H1 (cell line): ENCODE measurements around the gene SLC26A9.

Experiments used
- BCL11A ChIP-seq, 2 experiments: IDR thresholded peaks; one replicate each; pipeline ENCODE4 v1.6.1; 2011; ENCODE audit warnings: low read depth in 2 of 2, low read length in 2 of 2, mild to moderate bottlenecking in 2 of 2
- CHD1 ChIP-seq: IDR thresholded peaks from 2 replicates; pipeline ENCODE4 v1.6.1; 2012; ENCODE audit warnings: low read depth, low read length, improper control_type of control experiment
- EP300 ChIP-seq, 2 experiments: IDR thresholded peaks; 1 replicate in 1 of 2; 2 replicates in 1 of 2; pipeline ENCODE4 v1.6.1; 2011 to 2012; ENCODE audit warnings: low read depth in 2 of 2, low read length in 2 of 2, mild to moderate bottlenecking in 2 of 2, borderline replicate concordance in 1 of 2, inconsistent platforms in 1 of 2, moderate library complexity in 1 of 2
- GABPA ChIP-seq: IDR thresholded peaks from 2 replicates; pipeline ENCODE4 v1.6.1; 2011; ENCODE audit warnings: mild to moderate bottlenecking, low read length, moderate library complexity, borderline replicate concordance; ENCODE audit not compliant: insufficient read depth
- POLR2A ChIP-seq, 2 experiments: IDR thresholded peaks; 1 replicate in 1 of 2; 2 replicates in 1 of 2; pipeline ENCODE4 v1.6.1; 2011; ENCODE audit warnings: low read depth in 2 of 2, low read length in 2 of 2, mild to moderate bottlenecking in 2 of 2; ENCODE audit errors: control extremely low read depth in 1 of 2
- ZNF274 ChIP-seq: IDR thresholded peaks from 2 replicates; pipeline ENCODE4 v1.7.0; 2012; ENCODE audit warnings: low read length, borderline replicate concordance; ENCODE audit errors: extremely low read depth
- TF ChIP-seq, protein P1 (sequence below), 3 experiments: IDR thresholded peaks; 1 replicate in 2 of 3; 2 replicates in 1 of 3; pipeline versions ENCODE4 v1.5.1 to v1.6.1; 2011; ENCODE audit warnings: low read length in 3 of 3, mild to moderate bottlenecking in 3 of 3, inconsistent platforms in 2 of 3, low read depth in 1 of 3, moderate library complexity in 1 of 3; ENCODE audit not compliant: insufficient read depth in 1 of 3; ENCODE audit errors: control extremely low read depth in 1 of 3
- TF ChIP-seq, protein P2 (sequence below): IDR thresholded peaks from 2 replicates; pipeline ENCODE4 v1.6.1; 2011; ENCODE audit warnings: low read depth, mild to moderate bottlenecking, low read length; ENCODE audit not compliant: insufficient read depth

GRCh38 chr1:205950826-205951549 lies 7.7 kb upstream of the SLC26A9 start:
- TF ChIP-seq ZNF274: no peak
- no peak for TF ChIP-seq POLR2A (IDR thresholded peaks at IDR 0.05; ENCODE audit: control extremely low read depth in 1 of 2, low read depth in 2 of 2, low read length in 2 of 2)
- TF ChIP-seq, protein P1, sequence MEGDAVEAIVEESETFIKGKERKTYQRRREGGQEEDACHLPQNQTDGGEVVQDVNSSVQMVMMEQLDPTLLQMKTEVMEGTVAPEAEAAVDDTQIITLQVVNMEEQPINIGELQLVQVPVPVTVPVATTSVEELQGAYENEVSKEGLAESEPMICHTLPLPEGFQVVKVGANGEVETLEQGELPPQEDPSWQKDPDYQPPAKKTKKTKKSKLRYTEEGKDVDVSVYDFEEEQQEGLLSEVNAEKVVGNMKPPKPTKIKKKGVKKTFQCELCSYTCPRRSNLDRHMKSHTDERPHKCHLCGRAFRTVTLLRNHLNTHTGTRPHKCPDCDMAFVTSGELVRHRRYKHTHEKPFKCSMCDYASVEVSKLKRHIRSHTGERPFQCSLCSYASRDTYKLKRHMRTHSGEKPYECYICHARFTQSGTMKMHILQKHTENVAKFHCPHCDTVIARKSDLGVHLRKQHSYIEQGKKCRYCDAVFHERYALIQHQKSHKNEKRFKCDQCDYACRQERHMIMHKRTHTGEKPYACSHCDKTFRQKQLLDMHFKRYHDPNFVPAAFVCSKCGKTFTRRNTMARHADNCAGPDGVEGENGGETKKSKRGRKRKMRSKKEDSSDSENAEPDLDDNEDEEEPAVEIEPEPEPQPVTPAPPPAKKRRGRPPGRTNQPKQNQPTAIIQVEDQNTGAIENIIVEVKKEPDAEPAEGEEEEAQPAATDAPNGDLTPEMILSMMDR (IDR thresholded peaks at IDR 0.05; ENCODE audit: control extremely low read depth in 1 of 3, insufficient read depth in 1 of 3, low read depth in 1 of 3, low read length in 3 of 3): no peak
- TF ChIP-seq BCL11A (IDR thresholded peaks at IDR 0.05; ENCODE audit: low read depth in 2 of 2, low read length in 2 of 2): no peak
- TF ChIP-seq, protein P2, sequence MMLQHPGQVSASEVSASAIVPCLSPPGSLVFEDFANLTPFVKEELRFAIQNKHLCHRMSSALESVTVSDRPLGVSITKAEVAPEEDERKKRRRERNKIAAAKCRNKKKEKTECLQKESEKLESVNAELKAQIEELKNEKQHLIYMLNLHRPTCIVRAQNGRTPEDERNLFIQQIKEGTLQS: no peak
- no peak for TF ChIP-seq GABPA
- no peak for TF ChIP-seq CHD1
- TF ChIP-seq EP300 (IDR thresholded peaks at IDR 0.05; ENCODE audit: borderline replicate concordance in 1 of 2, low read depth in 2 of 2, low read length in 2 of 2): no peak
